ENCODE measurements around the gene MEIS3.

MEIS3 gene

GRCh38 chr19:47464675-47465419 is 45.5 kb upstream of the MEIS3 start:
- Histone ChIP-seq H4K20me1 (ENCODE audit: insufficient read depth, low read length) (no peaks in the 10 kb centered on the region), H3F3A (ENCODE audit: insufficient read depth, low read length) (no peaks in the 10 kb centered on the region), H3K4me2 (ENCODE audit: low read length) (no peak overlapping the region), H3K9ac (ENCODE audit: low read length) (no peak overlapping the region), H3K27me3 (ENCODE audit: insufficient read depth, low read length) (peaks cover 5% of the 10 kb centered on the region; the same call in 1 of the 2 replicates), H3K9me2 (ENCODE audit: low read depth, low read length) (no peaks in the 10 kb centered on the region), H3K9me3 (ENCODE audit: low read length) (no peaks in the 10 kb centered on the region), H3K4me3 (ENCODE audit: low read depth, low read length, poor library complexity, severe bottlenecking) (no peak overlapping the region), H3K36me3 (ENCODE audit: insufficient read depth, low read length) (no peaks in the 10 kb centered on the region), H3K79me2 (ENCODE audit: insufficient read depth, low read length) (no peaks in the 10 kb centered on the region), H3K4me1 (ENCODE audit: insufficient read depth, low read length, severe bottlenecking) (no peaks in the 10 kb centered on the region), H2AFZ (ENCODE audit: low read length) (no peak overlapping the region), H3K27ac (ENCODE audit: low read depth, low read length, poor library complexity, severe bottlenecking) (no peak overlapping the region)
- TF ChIP-seq CTCF (IDR thresholded peaks at IDR 0.05; ENCODE audit: low read length) (no peak), EZH2 (IDR thresholded peaks at IDR 0.05; ENCODE audit: borderline replicate concordance, low read length) (no peak)

- no peaks in the 10 kb centered on the region for H3K9me2 ChIP-seq (ENCODE audit: low read depth, low read length)
- no peak overlapping the region for H3K4me2 ChIP-seq (ENCODE audit: low read length)
- H3K9me3 ChIP-seq (ENCODE audit: low read length), result no peaks in the 10 kb centered on the region
- no peak overlapping the region for H2AFZ ChIP-seq (ENCODE audit: low read length)
- H3K4me1 ChIP-seq (ENCODE audit: insufficient read depth, low read length, severe bottlenecking), result no peaks in the 10 kb centered on the region
- H3F3A ChIP-seq (ENCODE audit: insufficient read depth, low read length), result no peaks in the 10 kb centered on the region
- no peak overlapping the region for H3K9ac ChIP-seq (ENCODE audit: low read length)
- no peaks in the 10 kb centered on the region for H3K36me3 ChIP-seq (ENCODE audit: insufficient read depth, low read length)
- TF ChIP-seq CTCF (IDR thresholded peaks at IDR 0.05; ENCODE audit: low read length) (no peak), EZH2 (IDR thresholded peaks at IDR 0.05; ENCODE audit: borderline replicate concordance, low read length) (no peak)
- H4K20me1 ChIP-seq (ENCODE audit: insufficient read depth, low read length), result no peaks in the 10 kb centered on the region
- peaks cover under 1% of the 10 kb centered on the region; the same call in 1 of the 2 replicates for H3K27me3 ChIP-seq (ENCODE audit: insufficient read depth, low read length)
- H3K79me2 ChIP-seq (ENCODE audit: insufficient read depth, low read length), result no peaks in the 10 kb centered on the region
- no peak overlapping the region for H3K27ac ChIP-seq (ENCODE audit: low read depth, low read length, poor library complexity, severe bottlenecking)
- H3K4me3 ChIP-seq (ENCODE audit: low read depth, low read length, poor library complexity, severe bottlenecking), result no peak overlapping the region
These were observed 42.5 kb upstream of the MEIS3 start for GRCh38 chr19:47461876-47462275.

GRCh38 chr19:47459477-47459876 is 40.1 kb upstream of the MEIS3 start:
- H3K27me3 ChIP-seq (ENCODE audit: insufficient read depth, low read length), result peaks cover 14% of the 10 kb centered on the region; the same call in 1 of the 2 replicates
- H3K79me2 ChIP-seq (ENCODE audit: insufficient read depth, low read length), result no peaks in the 10 kb centered on the region
- H3K36me3 ChIP-seq (ENCODE audit: insufficient read depth, low read length), result no peaks in the 10 kb centered on the region
- H3K4me1 ChIP-seq (ENCODE audit: insufficient read depth, low read length, severe bottlenecking), result no peaks in the 10 kb centered on the region
- no peak overlapping the region for H3K27ac ChIP-seq (ENCODE audit: low read depth, low read length, poor library complexity, severe bottlenecking)
- no peaks in the 10 kb centered on the region for H4K20me1 ChIP-seq (ENCODE audit: insufficient read depth, low read length)
- no peaks in the 10 kb centered on the region for H3F3A ChIP-seq (ENCODE audit: insufficient read depth, low read length)
- no peak overlapping the region for H3K4me2 ChIP-seq (ENCODE audit: low read length)
- peaks cover 4% of the 10 kb centered on the region; the same call in 1 of the 2 replicates for H3K9me3 ChIP-seq (ENCODE audit: low read length)
- H3K9ac ChIP-seq (ENCODE audit: low read length), result no peak overlapping the region
- no peaks in the 10 kb centered on the region for H3K9me2 ChIP-seq (ENCODE audit: low read depth, low read length)
- no peak overlapping the region for H2AFZ ChIP-seq (ENCODE audit: low read length)
- H3K4me3 ChIP-seq (ENCODE audit: low read depth, low read length, poor library complexity, severe bottlenecking), result no peak overlapping the region
- TF ChIP-seq EZH2 (IDR thresholded peaks at IDR 0.05; ENCODE audit: borderline replicate concordance, low read length), result no peak
- no peak for TF ChIP-seq CTCF (IDR thresholded peaks at IDR 0.05; ENCODE audit: low read length)

All from OCI-LY1 (cell line).